ENCODE results near the gene ABHD11. TPM values are rescaled to one million over a fixed set of nuclear protein-coding genes. Genes with fewer than 3 reads are reported as not detected.

ABHD11 gene
- polyA plus RNA-seq, 4 donors, result 53.0 to 93.3 (median 62.5) TPM

DNA sequence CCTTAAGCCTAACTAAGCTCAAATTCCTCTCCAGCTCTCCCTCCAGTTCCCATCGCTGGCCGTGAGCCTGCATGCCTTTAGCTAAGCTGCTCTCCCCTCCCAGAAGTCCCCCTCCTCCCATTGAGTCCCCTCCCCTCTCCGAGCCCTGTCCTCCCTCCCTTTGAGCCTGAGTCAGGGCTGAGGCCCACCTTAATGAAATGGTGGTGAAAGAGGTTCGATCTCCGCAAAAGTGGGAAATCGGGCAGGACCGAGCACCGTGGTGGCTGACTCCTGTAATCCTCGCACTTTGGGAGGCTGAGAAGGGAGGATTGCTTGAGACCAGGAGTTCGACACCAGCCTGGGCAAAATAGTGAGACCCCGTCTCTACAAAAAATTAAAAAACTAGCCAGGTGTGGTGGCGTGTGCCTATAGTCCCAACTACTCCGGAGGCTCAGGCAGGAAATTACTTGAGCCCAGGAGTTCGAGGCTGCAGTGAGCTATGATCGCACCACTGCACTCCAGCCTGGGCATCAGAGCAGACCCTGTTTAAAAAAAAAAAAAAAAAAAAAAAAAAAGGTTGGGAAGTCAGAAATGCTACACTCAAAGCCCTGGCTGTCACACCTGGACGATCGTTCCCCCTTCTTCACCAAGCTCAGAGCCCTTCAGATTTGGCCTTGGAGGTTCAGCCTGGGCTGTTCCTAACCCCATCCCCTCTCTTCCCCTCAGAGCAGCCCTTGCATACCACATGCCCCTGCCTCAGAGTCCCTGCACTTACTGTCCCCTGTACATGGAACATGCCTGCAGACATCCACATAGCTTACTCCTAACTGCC, 32.5 kb upstream of the ABHD11 start:
- 59 to 63% (median 60%) methylated on average over 17 of the region's 17 CpGs for WGBS, 3 donors
- DNase-seq (peak in 1 of 2 donors; percentile 20), FAIRE-seq (no peak)

DNA sequence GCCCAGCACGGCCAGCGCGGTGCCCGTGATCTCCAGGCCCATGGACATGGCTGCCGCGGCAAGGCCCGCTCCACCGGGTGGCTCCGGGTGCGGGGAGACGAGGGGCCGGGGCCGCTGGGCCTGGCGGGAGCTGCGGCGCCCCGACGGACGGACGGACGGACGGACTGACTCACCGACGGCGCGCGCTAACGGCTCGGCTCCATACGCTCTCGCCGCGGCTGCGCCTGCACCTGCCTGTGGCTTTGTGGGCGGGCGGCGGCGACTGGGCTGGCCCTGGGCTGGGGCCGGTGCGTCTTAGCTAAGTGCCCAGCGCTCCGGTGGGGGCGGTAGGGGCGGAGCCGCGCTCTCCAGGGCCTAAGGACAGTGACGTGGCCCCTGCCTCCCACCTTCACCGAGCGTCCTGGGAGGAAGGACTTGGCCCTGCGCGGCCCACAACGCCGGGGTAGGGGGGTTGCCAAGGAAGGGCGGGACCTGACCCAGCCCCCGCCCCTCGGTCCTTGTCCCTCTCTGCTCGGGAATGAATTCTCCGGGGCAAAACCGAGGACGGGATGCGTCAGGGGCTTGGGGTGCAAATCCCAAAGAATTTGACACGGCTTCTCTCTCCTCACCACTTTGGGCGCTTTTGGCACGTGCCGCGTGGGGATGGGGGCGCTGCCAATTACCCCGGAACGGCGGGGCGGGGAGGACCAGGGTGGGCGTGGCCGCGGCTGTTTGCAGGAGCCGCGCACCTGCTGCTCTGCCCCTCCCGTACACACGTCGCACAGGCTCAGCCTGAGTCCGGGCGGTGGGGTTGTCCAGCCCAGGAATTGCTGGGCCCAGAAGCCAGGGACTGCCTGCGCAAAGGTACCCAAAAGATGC, 31.6 kb upstream of the ABHD11 start, which contains the start of gene CLDN3:
Gene CLDN3, minus strand, starts transcription at position 269 of the 858 bp plus-strand sequence. Its CDS starts 221 bp downstream, at position 48.
- peak within 1 kb of the TSS; percentile 69 to 82 (median 72) for H3K4me3 ChIP-seq (ENCODE audit: low read depth in 1 of 3, low read length in 3 of 3)
- peaks cover 0 to 6% (median 4%) of the 10 kb centered on the region in 3 donors for H3K27me3 ChIP-seq (ENCODE audit: control insufficient read depth in 3 of 3, insufficient read depth in 3 of 3, low read length in 3 of 3)
- FAIRE-seq (no peak), DNase-seq (peak; percentile 97 to 98)
- peak within 1 kb of the TSS; percentile 92 to 98 (median 98) for H3K27ac ChIP-seq (ENCODE audit: low read depth in 1 of 3, low read length in 2 of 3)
- peaks cover 0 to 30% (median 0%) of the 10 kb centered on the region in 3 donors for H3K36me3 ChIP-seq (ENCODE audit: control insufficient read depth in 3 of 3, insufficient read depth in 2 of 3, low read depth in 1 of 3, low read length in 3 of 3)
- WGBS, 3 donors, result 0 to 2% (median 1%) methylated on average over 64 to 82 of the region's 82 CpGs
- H3K4me1 ChIP-seq (ENCODE audit: control insufficient read depth in 3 of 3, insufficient read depth in 2 of 3, low read depth in 1 of 3, low read length in 2 of 3), result peaks cover 0 to 24% (median 0%) of the 10 kb centered on the region in 3 donors
- no peaks in the 10 kb centered on the region for H3K9me3 ChIP-seq (ENCODE audit: control insufficient read depth in 2 of 2, insufficient read depth in 1 of 2, low read depth in 1 of 2, low read length in 1 of 2)

More for the DNA sequence above, 32.5 kb upstream of the ABHD11 start:
- Histone ChIP-seq H3K4me3 (ENCODE audit: low read depth in 1 of 3, low read length in 3 of 3) (peak overlapping the region in 2 of 3 donors; percentile 69 to 82), H3K27ac (ENCODE audit: low read depth in 1 of 3, low read length in 2 of 3) (peak overlapping the region; percentile 92 to 98 (median 98)), H3K9me3 (ENCODE audit: control insufficient read depth in 2 of 2, insufficient read depth in 1 of 2, low read depth in 1 of 2, low read length in 1 of 2) (no peaks in the 10 kb centered on the region), H3K36me3 (ENCODE audit: control insufficient read depth in 3 of 3, insufficient read depth in 2 of 3, low read depth in 1 of 3, low read length in 3 of 3) (peaks cover 0 to 30% (median 0%) of the 10 kb centered on the region in 3 donors), H3K4me1 (ENCODE audit: control insufficient read depth in 3 of 3, insufficient read depth in 2 of 3, low read depth in 1 of 3, low read length in 2 of 3) (peaks cover 0 to 24% (median 0%) of the 10 kb centered on the region in 3 donors), H3K27me3 (ENCODE audit: control insufficient read depth in 3 of 3, insufficient read depth in 3 of 3, low read length in 3 of 3) (peaks cover 0 to 6% (median 4%) of the 10 kb centered on the region in 3 donors)

DNA sequence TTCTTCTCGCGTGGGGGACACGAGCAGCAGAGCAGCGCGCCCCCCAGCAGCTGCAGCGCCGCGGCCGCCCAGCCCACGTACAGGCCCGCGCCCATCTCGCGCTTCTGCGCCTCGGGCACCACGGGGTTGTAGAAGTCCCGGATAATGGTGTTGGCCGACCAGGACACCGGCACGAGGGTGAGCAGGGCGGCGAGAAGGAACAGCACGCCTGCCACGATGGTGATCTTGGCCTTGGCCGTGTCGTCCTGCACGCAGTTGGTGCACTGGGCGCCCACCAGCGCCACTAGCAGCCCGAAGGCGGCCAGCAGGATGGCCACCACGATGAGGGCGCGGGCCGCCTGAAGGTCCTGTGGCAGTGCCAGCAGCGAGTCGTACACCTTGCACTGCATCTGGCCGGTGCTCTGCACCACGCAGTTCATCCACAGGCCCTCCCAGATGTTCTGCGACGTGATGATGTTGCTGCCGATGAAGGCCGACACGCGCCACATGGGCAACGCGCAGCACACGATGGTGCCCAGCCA, 30.9 kb upstream of the ABHD11 start:
- Histone ChIP-seq H3K27ac (ENCODE audit: low read depth in 1 of 3, low read length in 2 of 3) (peak overlapping the region; percentile 92 to 98 (median 98)), H3K9me3 (ENCODE audit: control insufficient read depth in 2 of 2, insufficient read depth in 1 of 2, low read depth in 1 of 2, low read length in 1 of 2) (no peaks in the 10 kb centered on the region), H3K4me1 (ENCODE audit: control insufficient read depth in 3 of 3, insufficient read depth in 2 of 3, low read depth in 1 of 3, low read length in 2 of 3) (peaks cover 0 to 24% (median 0%) of the 10 kb centered on the region in 3 donors), H3K4me3 (ENCODE audit: low read depth in 1 of 3, low read length in 3 of 3) (peak overlapping the region; percentile 69 to 82 (median 72)), H3K36me3 (ENCODE audit: control insufficient read depth in 3 of 3, insufficient read depth in 2 of 3, low read depth in 1 of 3, low read length in 3 of 3) (peaks cover 0 to 30% (median 0%) of the 10 kb centered on the region in 3 donors), H3K27me3 (ENCODE audit: control insufficient read depth in 3 of 3, insufficient read depth in 3 of 3, low read length in 3 of 3) (peaks cover 0 to 6% (median 4%) of the 10 kb centered on the region in 3 donors)
- 5 to 16% (median 16%) methylated on average over 41 to 49 of the region's 49 CpGs for WGBS, 3 donors
- FAIRE-seq (no peak), DNase-seq (peak in 1 of 2 donors; percentile 72)

DNA sequence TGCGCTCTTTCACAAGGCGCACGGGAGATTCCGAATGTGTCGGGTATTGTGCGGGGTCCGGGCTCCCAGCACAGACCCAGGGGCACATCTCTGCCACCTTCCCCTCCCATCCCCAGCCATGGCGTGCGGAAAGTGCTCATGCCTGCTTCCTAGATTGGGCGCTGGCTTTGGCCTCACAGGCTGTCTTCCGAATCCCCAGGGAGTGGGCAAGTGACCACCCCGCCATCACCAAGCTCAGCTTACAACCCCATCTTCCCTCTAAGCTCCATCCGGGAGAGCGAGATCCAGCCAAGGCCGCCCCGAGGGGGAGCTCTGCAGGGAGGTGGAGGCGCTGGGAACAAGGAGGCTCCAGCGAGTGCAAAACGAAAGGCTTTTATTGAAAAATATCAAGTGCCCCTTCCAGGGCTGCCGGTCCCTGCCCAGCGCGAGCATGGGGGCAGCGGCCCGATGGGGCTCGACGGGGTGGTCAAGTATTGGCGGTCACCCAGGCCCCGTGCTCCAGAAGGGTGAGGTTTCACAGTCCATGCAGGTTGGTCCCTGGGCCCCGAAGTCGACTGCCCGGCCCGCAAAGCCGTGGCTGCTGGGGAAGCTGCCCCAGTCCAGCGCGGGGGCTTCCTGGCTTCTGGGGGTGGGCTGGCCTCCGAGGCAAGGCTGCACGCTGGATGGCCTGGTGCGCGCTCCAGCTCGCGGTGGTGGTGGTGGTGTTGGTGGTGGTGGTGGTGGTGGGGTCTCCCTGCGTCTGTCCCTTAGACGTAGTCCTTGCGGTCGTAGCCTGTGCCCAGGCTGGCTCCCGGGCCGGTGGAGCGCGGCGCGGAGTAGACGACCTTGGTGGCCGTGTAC, 30.3 kb upstream of the ABHD11 start:
- H3K4me1 ChIP-seq (ENCODE audit: control insufficient read depth in 3 of 3, insufficient read depth in 2 of 3, low read depth in 1 of 3, low read length in 2 of 3), result peaks cover 0 to 19% (median 0%) of the 10 kb centered on the region in 3 donors
- FAIRE-seq (no peak), DNase-seq (peak; percentile 26 to 54)
- H3K4me3 ChIP-seq (ENCODE audit: low read depth in 1 of 3, low read length in 3 of 3), result peak overlapping the region; percentile 69 to 82 (median 72)
- H3K27me3 ChIP-seq (ENCODE audit: control insufficient read depth in 3 of 3, insufficient read depth in 3 of 3, low read length in 3 of 3), result peaks cover 0 to 6% (median 4%) of the 10 kb centered on the region in 3 donors
- no peaks in the 10 kb centered on the region for H3K9me3 ChIP-seq (ENCODE audit: control insufficient read depth in 2 of 2, insufficient read depth in 1 of 2, low read depth in 1 of 2, low read length in 1 of 2)
- 11 to 28% (median 21%) methylated on average over 51 to 53 of the region's 53 CpGs for WGBS, 3 donors
- peak overlapping the region; percentile 92 to 98 (median 98) for H3K27ac ChIP-seq (ENCODE audit: low read depth in 1 of 3, low read length in 2 of 3)
- peaks cover 0 to 30% (median 0%) of the 10 kb centered on the region in 3 donors for H3K36me3 ChIP-seq (ENCODE audit: control insufficient read depth in 3 of 3, insufficient read depth in 2 of 3, low read depth in 1 of 3, low read length in 3 of 3)

DNA sequence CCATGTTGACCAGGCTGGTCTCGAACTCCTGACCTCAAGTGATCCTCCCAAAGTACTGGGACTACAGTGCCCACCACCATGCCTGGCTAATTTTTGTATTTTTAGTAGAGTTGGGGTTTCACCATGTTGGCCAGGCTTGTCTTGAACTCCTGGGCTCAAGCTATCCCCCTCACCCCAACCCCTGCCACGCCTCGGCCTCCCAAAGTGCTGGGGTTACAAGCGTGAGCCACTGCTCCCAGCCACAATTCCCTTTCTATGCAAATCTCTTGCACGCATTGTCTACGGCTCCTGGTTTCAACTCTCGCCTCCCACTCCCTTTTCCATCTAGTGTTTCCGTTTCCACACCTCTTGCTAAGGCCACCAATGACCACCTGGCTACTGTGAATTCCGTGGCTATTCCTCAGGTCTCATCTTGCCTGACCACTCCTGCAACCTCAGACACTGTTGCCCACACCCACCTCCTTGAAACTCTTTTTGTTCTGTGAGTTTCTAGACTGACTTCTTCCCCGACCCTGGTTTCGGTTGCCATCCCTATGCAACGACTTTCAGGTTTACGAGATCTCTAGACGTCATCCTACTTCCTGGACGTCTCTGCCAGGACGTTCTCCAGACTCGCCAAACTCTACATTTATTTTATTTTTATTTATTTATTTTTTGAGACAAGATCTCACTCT, 28.1 kb upstream of the ABHD11 start:
- FAIRE-seq (no peak), DNase-seq (no peak)
- peak overlapping the region in 1 of 3 donors; percentile 98 for H3K27ac ChIP-seq (ENCODE audit: low read depth in 1 of 3, low read length in 2 of 3)
- peaks cover 0 to 6% (median 4%) of the 10 kb centered on the region in 3 donors for H3K27me3 ChIP-seq (ENCODE audit: control insufficient read depth in 3 of 3, insufficient read depth in 3 of 3, low read length in 3 of 3)
- H3K36me3 ChIP-seq (ENCODE audit: control insufficient read depth in 3 of 3, insufficient read depth in 2 of 3, low read depth in 1 of 3, low read length in 3 of 3), result peaks cover 0 to 28% (median 0%) of the 10 kb centered on the region in 3 donors
- H3K4me1 ChIP-seq (ENCODE audit: control insufficient read depth in 3 of 3, insufficient read depth in 2 of 3, low read depth in 1 of 3, low read length in 2 of 3), result peaks cover 0 to 22% (median 2%) of the 10 kb centered on the region in 3 donors
- WGBS, 3 donors, result 70 to 85% (median 73%) methylated on average over 17 of the region's 17 CpGs
- no peaks in the 10 kb centered on the region for H3K9me3 ChIP-seq (ENCODE audit: control insufficient read depth in 2 of 2, insufficient read depth in 1 of 2, low read depth in 1 of 2, low read length in 1 of 2)
- H3K4me3 ChIP-seq (ENCODE audit: low read depth in 1 of 3, low read length in 3 of 3), result no peak overlapping the region

DNA sequence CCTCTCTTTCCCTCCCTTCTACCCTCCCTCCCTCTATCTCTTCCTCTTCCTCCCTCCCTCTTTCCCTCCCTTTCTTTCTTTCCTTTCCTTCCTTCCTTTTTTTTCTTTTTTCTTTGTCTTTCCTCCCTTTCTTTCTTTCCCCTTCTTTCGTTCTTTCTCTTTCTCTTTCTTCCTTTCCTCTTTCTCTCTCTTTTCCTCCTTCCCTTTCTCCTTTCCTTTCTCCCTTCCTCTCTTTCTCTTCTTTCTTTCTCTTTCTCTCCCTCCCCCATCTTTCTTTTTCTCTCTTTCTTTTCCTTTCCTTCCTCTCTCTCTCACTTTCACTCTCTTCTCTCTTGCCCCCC, 24.0 kb upstream of the ABHD11 start:
- H3K9me3 ChIP-seq (ENCODE audit: control insufficient read depth in 2 of 2, insufficient read depth in 1 of 2, low read depth in 1 of 2, low read length in 1 of 2), result no peaks in the 10 kb centered on the region
- H3K27me3 ChIP-seq (ENCODE audit: control insufficient read depth in 3 of 3, insufficient read depth in 3 of 3, low read length in 3 of 3), result peaks cover 0 to 2% (median 0%) of the 10 kb centered on the region in 3 donors
- H3K4me1 ChIP-seq (ENCODE audit: control insufficient read depth in 3 of 3, insufficient read depth in 2 of 3, low read depth in 1 of 3, low read length in 2 of 3), result peaks cover 0 to 28% (median 2%) of the 10 kb centered on the region in 3 donors
- no peak overlapping the region for H3K4me3 ChIP-seq (ENCODE audit: low read depth in 1 of 3, low read length in 3 of 3)
- DNase-seq (no peak), FAIRE-seq (no peak)
- H3K27ac ChIP-seq (ENCODE audit: low read depth in 1 of 3, low read length in 2 of 3), result no peak overlapping the region
- WGBS, 3 donors, result 76 to 88% (median 88%) methylated on average over 1 of the region's 1 CpG
- peaks cover 0 to 10% (median 0%) of the 10 kb centered on the region in 3 donors for H3K36me3 ChIP-seq (ENCODE audit: control insufficient read depth in 3 of 3, insufficient read depth in 2 of 3, low read depth in 1 of 3, low read length in 3 of 3)

Measured in small intestine (tissue), 7 donors.